B cell (primary cell): ENCODE data around the gene ZNF423.

Source experiments
- CTCF ChIP-seq: fragments of 200-600 bp; IDR thresholded peaks from one replicate; pipeline ENCODE4 v1.8.0; 2022; ENCODE audit warnings: antibody characterized with exemption, mild to moderate bottlenecking
- EZH2 ChIP-seq: IDR thresholded peaks from 2 replicates; pipeline ENCODE4 v1.6.1; 2012; ENCODE audit warnings: borderline replicate concordance, low read depth, mild to moderate bottlenecking, moderate library complexity, low read length; ENCODE audit not compliant: insufficient read depth, poor library complexity, severe bottlenecking

DNA sequence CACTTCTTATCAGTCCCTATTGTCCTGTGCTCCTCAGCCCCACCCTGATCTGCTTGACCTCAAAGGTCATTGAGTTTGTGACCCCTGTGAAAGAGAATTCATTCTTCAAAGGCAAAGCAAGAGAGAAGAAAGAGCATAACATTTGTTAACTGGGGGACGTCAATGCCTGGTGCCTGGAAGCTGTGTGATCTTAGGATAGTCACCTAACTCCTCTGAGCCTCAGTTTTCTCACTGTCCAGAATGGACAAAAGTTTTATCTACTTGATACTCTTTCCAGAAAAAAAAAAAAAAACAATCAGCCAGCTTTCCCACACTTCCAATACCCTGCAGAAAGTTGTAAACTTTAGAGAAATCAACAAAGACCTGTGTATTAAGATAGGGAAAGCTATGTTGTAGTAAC lies 309.2 kb downstream of the ZNF423 start:
- TF ChIP-seq CTCF (no peak), EZH2 (no peak)
